Measurements from ENCODE around the gene STOML2.

- TF ChIP-seq CTCF (IDR thresholded peaks at IDR 0.05) (no peak), ZFX (IDR thresholded peaks at IDR 0.05; ENCODE audit: borderline replicate concordance) (no peak)
Observed at GRCh38 chr9:35107297-35108290, 4.7 kb upstream of the STOML2 start.

Data from 22Rv1 (cell line).